Lung (tissue), 12 donors: ENCODE results near the gene ZSCAN30. TPM values are rescaled to one million over a fixed set of nuclear protein-coding genes. Genes with fewer than 3 reads are reported as not detected.

ENCODE experiments used
- ATAC-seq: fragments of 200-7000 bp; cut with Tn5 transposase; one replicate; pipeline ENCODE4 v1.9.1; 2020; ENCODE audit warnings: moderate number of reproducible peaks; ENCODE audit not compliant: insufficient read depth, low FRiP score
- DNase-seq, 3 donors: peaks; one replicate each; pipeline ENCODE4 v3.0.0-alpha.2; 2013 to 2017
- H3K27ac ChIP-seq, 2 donors: one replicate each; pipeline ENCODE4 v1.5.1; 2013; ENCODE audit warnings: mild to moderate bottlenecking in 2 of 2, moderate library complexity in 2 of 2, control low read depth in 1 of 2, inconsistent platforms in 1 of 2, low read depth in 1 of 2, low read length in 1 of 2
- H3K27me3 ChIP-seq, 3 donors: one replicate each; pipeline ENCODE4 v1.5.1; 2013; ENCODE audit warnings: low read length in 2 of 3; ENCODE audit not compliant: control insufficient read depth in 3 of 3, insufficient read depth in 3 of 3
- H3K36me3 ChIP-seq, 4 donors: one replicate each; pipeline ENCODE4 v1.5.1; 2013; ENCODE audit warnings: low read length in 4 of 4, mild to moderate bottlenecking in 1 of 4, moderate library complexity in 1 of 4; ENCODE audit not compliant: control insufficient read depth in 4 of 4, insufficient read depth in 4 of 4
- H3K4me1 ChIP-seq, 5 donors: one replicate each; pipeline ENCODE4 v1.5.1; 2013; ENCODE audit warnings: low read length in 5 of 5, mild to moderate bottlenecking in 2 of 5, moderate library complexity in 1 of 5; ENCODE audit not compliant: control insufficient read depth in 5 of 5, insufficient read depth in 5 of 5
- H3K4me3 ChIP-seq: one replicate; pipeline ENCODE4 v1.5.1; 2013; ENCODE audit warnings: mild to moderate bottlenecking, control low read depth, moderate library complexity
- H3K9ac ChIP-seq, 2 donors: one replicate each; pipeline ENCODE4 v1.5.1; 2013; ENCODE audit warnings: low read length in 2 of 2, control low read depth in 1 of 2; ENCODE audit not compliant: insufficient read depth in 1 of 2
- H3K9me3 ChIP-seq, 4 donors: one replicate each; pipeline ENCODE4 v1.5.1; 2013; ENCODE audit warnings: low read length in 3 of 4, mild to moderate bottlenecking in 1 of 4, moderate library complexity in 1 of 4; ENCODE audit not compliant: control insufficient read depth in 4 of 4, insufficient read depth in 3 of 4
- CTCF ChIP-seq: IDR thresholded peaks from 2 replicates; pipeline ENCODE4 v1.5.1; 2012; ENCODE audit warnings: mild to moderate bottlenecking; ENCODE audit errors: control extremely low read depth, extremely low read depth
- WGBS, 2 donors: extraction: QIAGEN DNeasy Blood & Tissue Kit; methylation state at CpG; one replicate each; pipeline ENCODE4 v1.1.7; 2013; 5-methylcytosine and 5-hydroxymethylcytosine counted together
- polyA plus RNA-seq, 2 donors: library from polyadenylated mRNA; stranded (reverse); fragments of 200-250 nt; gene quantifications; one replicate each; pipeline ENCODE4 v1.2.1, GENCODE V29; 2013
- total RNA-seq, 2 donors: library from RNA; depleted of rRNA in 1 of 2; stranded (reverse); fragments of >200 nt in 1 of 2; gene quantifications; one replicate each; pipeline ENCODE4 v1.2.1, GENCODE V29; 2014 to 2021
- donor health status: control.
- donor health status: control.
- donor health status: Bipolar disorder and iron deficiency.
- donor health status: healthy.
- donor health status: DM: yes; HTN: yes; CAD: no.

The ZSCAN30 gene
- total and polyA plus RNA-seq, 4 donors, result 5.7 to 42.6 (median 12.1) TPM

GRCh38 chr18:35289293-35289692 lies 736 bp downstream of the ZSCAN30 start:
- Histone ChIP-seq H3K4me1 (peaks cover 2 to 10% (median 10%) of the 10 kb centered on the region in 5 donors), H3K4me3 (peak overlapping the region; percentile 66), H3K27me3 (no peaks in the 10 kb centered on the region), H3K9ac (peak overlapping the region; percentile 87 to 99), H3K27ac (peak overlapping the region; percentile 75 to 94), H3K36me3 (peaks cover 4 to 9% (median 6%) of the 10 kb centered on the region in 4 donors), H3K9me3 (peaks cover 0 to 3% (median 2%) of the 10 kb centered on the region in 4 donors)
- ATAC-seq (no peak), DNase-seq (peak in 2 of 3 donors; percentile 37 to 51)
- TF ChIP-seq CTCF, result no peak
- WGBS, 2 donors, result 3 to 4% methylated on average over 6 of the region's 6 CpGs

GRCh38 chr18:35284841-35285240 lies 5.2 kb downstream of the ZSCAN30 start:
- Histone ChIP-seq H3K27me3 (no peaks in the 10 kb centered on the region), H3K27ac (no peak overlapping the region), H3K9ac (no peak overlapping the region), H3K36me3 (peaks cover 0 to 23% (median 5%) of the 10 kb centered on the region in 4 donors), H3K9me3 (peaks cover 0 to 7% (median 2%) of the 10 kb centered on the region in 4 donors), H3K4me1 (peaks cover 0 to 8% (median 0%) of the 10 kb centered on the region in 5 donors), H3K4me3 (no peak overlapping the region)
- ATAC-seq (no peak), DNase-seq (no peak)
- TF ChIP-seq CTCF, result no peak
- 93 to 96% methylated on average over 3 of the region's 3 CpGs for WGBS, 2 donors

- DNase-seq (no peak), ATAC-seq (no peak)
- Histone ChIP-seq H3K4me3 (no peak overlapping the region), H3K27ac (no peak overlapping the region), H3K9me3 (peaks cover 0 to 7% (median 2%) of the 10 kb centered on the region in 4 donors), H3K4me1 (peaks cover 0 to 6% (median 0%) of the 10 kb centered on the region in 5 donors), H3K27me3 (no peaks in the 10 kb centered on the region), H3K36me3 (peaks cover 0 to 23% (median 5%) of the 10 kb centered on the region in 4 donors), H3K9ac (no peak overlapping the region)
- WGBS, 2 donors, result 96 to 97% methylated on average over 7 of the region's 7 CpGs
- TF ChIP-seq CTCF, result no peak
Observed at GRCh38 chr18:35283923-35284794, 5.9 kb downstream of the ZSCAN30 start.
